IMR-90 (cell line): Measurements from ENCODE around the gene TMEM131L. TPM values are rescaled to one million over a fixed set of nuclear protein-coding genes. Genes with fewer than 3 reads are reported as not detected.
A peak's percentile ranks its signal among the peaks of the same experiment; 100 is the strongest.

ENCODE experiments used
- ATAC-seq: fragments of 200-7000 bp; cut with Tn5 transposase; 2 replicates; pipeline ENCODE4 v1.9.1; 2020; ENCODE audit warnings: low read depth, mild to moderate bottlenecking, moderate library complexity
- BruUV-seq: library from RNA; stranded (reverse); fragments of 400-500 nt; replicated peaks from 2 replicates; lab custom pipeline; 2021; lab: Mats Ljungman, UMichigan
- CTCF ChIA-PET: fragments of 300-600 bp; formaldehyde crosslinking; extraction: SDS; loops from one replicate; lab custom pipeline; 2021; ENCODE audit warnings: antibody characterized with exemption; lab: Yijun Ruan, JAX
- POLR2A ChIA-PET: fragments of 300-600 bp; sonication (Branson Sonifier 250); formaldehyde crosslinking; loops from one replicate; lab custom pipeline; 2022; ENCODE audit warnings: antibody characterized with exemption; ENCODE audit not compliant: unreplicated experiment; lab: Charles Lee
- DNase-seq: peaks from one replicate; pipeline ENCODE4 v3.0.0; 2013
- H2AFZ ChIP-seq: replicated peaks from 2 replicates; pipeline ENCODE3; 2013; ENCODE audit warnings: low read length, mild to moderate bottlenecking; ENCODE audit not compliant: poor library complexity
- H2AK5ac ChIP-seq: 2 replicates; pipeline ENCODE4 v1.6.1; 2013; ENCODE audit warnings: low read depth, low read length, inconsistent platforms
- H2AK9ac ChIP-seq: replicated peaks from 2 replicates; pipeline ENCODE3; 2013; ENCODE audit warnings: mild to moderate bottlenecking, low read depth, low read length, moderate library complexity; ENCODE audit not compliant: poor library complexity
- H2BK120ac ChIP-seq: 2 replicates; pipeline ENCODE4 v1.6.1; 2013; ENCODE audit warnings: low read depth, low read length, inconsistent platforms
- H2BK15ac ChIP-seq: 3 replicates; pipeline ENCODE4 v1.6.1; 2013; ENCODE audit warnings: low read depth, low read length, inconsistent platforms
- H2BK20ac ChIP-seq: 2 replicates; pipeline ENCODE4 v1.6.1; 2013; ENCODE audit warnings: low read depth, mild to moderate bottlenecking, inconsistent platforms, low read length, moderate library complexity
- H2BK5ac ChIP-seq: 2 replicates; pipeline ENCODE4 v1.6.1; 2013; ENCODE audit warnings: mild to moderate bottlenecking, low read depth, low read length, inconsistent platforms; ENCODE audit not compliant: poor library complexity, severe bottlenecking
- H3K14ac ChIP-seq: replicated peaks from 2 replicates; pipeline ENCODE4 v1.6.1; 2013; ENCODE audit warnings: low read depth, low read length, inconsistent platforms
- H3K18ac ChIP-seq: 2 replicates; pipeline ENCODE4 v1.6.1; 2013; ENCODE audit warnings: low read depth, low read length, control low read depth
- H3K23ac ChIP-seq: 2 replicates; pipeline ENCODE4 v1.6.1; 2013; ENCODE audit warnings: low read depth, low read length, inconsistent platforms
- H3K27ac ChIP-seq: 2 replicates; pipeline ENCODE4 v1.5.1; 2013; ENCODE audit warnings: mild to moderate bottlenecking, control low read depth, low read length; ENCODE audit not compliant: insufficient read depth
- H3K27me3 ChIP-seq: 2 replicates; pipeline ENCODE4 v1.6.1; 2013; ENCODE audit warnings: low read length; ENCODE audit not compliant: control insufficient read depth, insufficient read depth
- H3K36me3 ChIP-seq: 2 replicates; pipeline ENCODE4 v1.6.1; 2013; ENCODE audit warnings: low read length, mixed read lengths; ENCODE audit not compliant: control insufficient read depth, insufficient read depth
- H3K4ac ChIP-seq: 2 replicates; pipeline ENCODE4 v1.6.1; 2013; ENCODE audit warnings: low read depth, low read length, inconsistent platforms
- H3K4me1 ChIP-seq: 2 replicates; pipeline ENCODE4 v1.6.1; 2013; ENCODE audit warnings: low read length, mixed read lengths; ENCODE audit not compliant: control insufficient read depth, insufficient read depth
- H3K4me2 ChIP-seq: 2 replicates; pipeline ENCODE4 v1.6.1; 2013; ENCODE audit warnings: low read depth, mild to moderate bottlenecking, control low read depth, low read length, moderate library complexity
- H3K4me3 ChIP-seq: 2 replicates; pipeline ENCODE4 v1.5.1; 2013; ENCODE audit warnings: low read depth, mild to moderate bottlenecking, control low read depth, low read length, moderate library complexity; ENCODE audit not compliant: insufficient read depth
- H3K56ac ChIP-seq: 2 replicates; pipeline ENCODE4 v1.6.1; 2013; ENCODE audit warnings: low read length, inconsistent platforms; ENCODE audit not compliant: insufficient read depth; ENCODE audit errors: extremely low read depth
- H3K79me1 ChIP-seq, 2 experiments: 2 replicates each; pipeline ENCODE4 v1.6.1; 2013; ENCODE audit warnings: low read length in 2 of 2, inconsistent platforms in 1 of 2, low read depth in 1 of 2
- H3K9ac ChIP-seq: 2 replicates; pipeline ENCODE4 v1.6.1; 2013; ENCODE audit warnings: low read depth, low read length, control low read depth
- H3K9me1 ChIP-seq: 2 replicates; pipeline ENCODE4 v1.6.1; 2013; ENCODE audit warnings: low read length, inconsistent platforms; ENCODE audit not compliant: insufficient read depth
- H3K9me3 ChIP-seq: 2 replicates; pipeline ENCODE4 v1.6.1; 2013; ENCODE audit warnings: low read length; ENCODE audit not compliant: control insufficient read depth, insufficient read depth
- H4K20me1 ChIP-seq: 2 replicates; pipeline ENCODE4 v1.6.1; 2013; ENCODE audit warnings: low read length, inconsistent platforms; ENCODE audit not compliant: insufficient read depth
- H4K5ac ChIP-seq: 2 replicates; pipeline ENCODE4 v1.6.1; 2013; ENCODE audit warnings: mild to moderate bottlenecking, low read depth, low read length, control low read depth
- H4K8ac ChIP-seq, 2 experiments: 2 replicates each; pipeline ENCODE4 v1.6.1; 2013; ENCODE audit warnings: low read depth in 2 of 2, low read length in 2 of 2, control low read depth in 1 of 2, inconsistent platforms in 1 of 2
- H4K91ac ChIP-seq: 2 replicates; pipeline ENCODE4 v1.6.1; 2013; ENCODE audit warnings: low read depth, low read length, inconsistent platforms; ENCODE audit not compliant: insufficient read depth
- BHLHE40 ChIP-seq: fragments of 150-350 bp; IDR thresholded peaks from 2 replicates; pipeline ENCODE4 v1.6.1; 2016; ENCODE audit warnings: mild to moderate bottlenecking, low read depth, low read length
- RAD21 ChIP-seq: IDR thresholded peaks from 2 replicates; pipeline ENCODE4 v1.6.1; 2012; ENCODE audit warnings: low read length, improper control_type of control experiment
- SMC3 ChIP-seq: fragments of 150-350 bp; IDR thresholded peaks from 2 replicates; pipeline ENCODE4 v1.6.1; 2016; ENCODE audit warnings: low read depth, mild to moderate bottlenecking, antibody characterized with exemption, low read length, moderate library complexity
- WGBS, 2 experiments: methylation state at CpG; one replicate each; pipeline versions ENCODE4 v1.1.5 to v1.1.7; 2013; ENCODE audit warnings: missing lambda C conversion rate in 2 of 2; ENCODE audit not compliant: insufficient read length in 1 of 2; ENCODE audit errors: extremely low coverage in 2 of 2; 5-methylcytosine and 5-hydroxymethylcytosine counted together
- dilution Hi-C: fragments of 300-500 bp; cut with HindIII; formaldehyde crosslinking; loops from one replicate; pipeline ENCODE4 v1.14.3; 2018; ENCODE audit warnings: low sequenced_read_pairs; ENCODE audit not compliant: unreplicated experiment
- in situ Hi-C: fragments of 300-500 bp; cut with MboI; formaldehyde crosslinking; loops from 3 replicates; pipeline ENCODE4 v1.14.3; 2019; ENCODE audit warnings: low sequenced_read_pairs, inconsistent platforms, mixed read lengths
- intact Hi-C: fragments of 100-400 bp; cut with micrococcal nuclease; formaldehyde crosslinking; loops from 2 replicates; pipeline ENCODE4 v1.10.0; 2022
- polyA plus RNA-seq, 3 experiments: library from polyadenylated mRNA; depleted of rRNA; stranded (reverse); fragments of >200 nt; gene quantifications; 2 replicates each; pipeline ENCODE4 v1.2.3, GENCODE V29; 2012; ENCODE audit warnings: low replicate concordance in 1 of 3
- total RNA-seq: library from RNA; depleted of rRNA; stranded (reverse); fragments of >200 nt; gene quantifications from 2 replicates; pipeline ENCODE4 v1.2.3, GENCODE V29; 2012
- TF ChIP-seq, protein P1 (sequence below): fragments of 150-350 bp; IDR thresholded peaks from 2 replicates; pipeline ENCODE4 v1.6.1; 2016; ENCODE audit warnings: low read depth, mild to moderate bottlenecking, low read length, moderate library complexity, borderline replicate concordance
- TF ChIP-seq, protein P2 (sequence below): conservative IDR thresholded peaks from 2 replicates; pipeline ENCODE4 v1.5.1; 2012; ENCODE audit warnings: mild to moderate bottlenecking, low read depth, low read length, improper control_type of control experiment
- TF ChIP-seq, protein P3 (sequence below): fragments of 150-350 bp; IDR thresholded peaks from 2 replicates; pipeline ENCODE4 v1.6.1; 2017; ENCODE audit warnings: mild to moderate bottlenecking, antibody characterized with exemption, low read length, low read depth

TMEM131L gene
- total and polyA plus RNA-seq, 2 of the 4 experiments (the other 2 are of a cell fraction): 8.4 to 23.8 TPM

GRCh38 chr4:153649572-153649991, 183.4 kb downstream of the TMEM131L start:
- no peak overlapping the region for H3K4me3 ChIP-seq
- no peaks in the 10 kb centered on the region for H4K20me1 ChIP-seq
- H2BK5ac ChIP-seq: no peak overlapping the region
- H4K8ac ChIP-seq: no peak overlapping the region
- no peak overlapping the region for H2AK9ac ChIP-seq
- no peak overlapping the region for H4K91ac ChIP-seq
- ChIA-PET POLR2A (no interaction called here), CTCF (interaction anchor here (0.5 to 1.2 kb wide), 4 partner anchors 45 to 505 kb away, joined by 3 to 5 read pairs (median 3); no protein-coding TSS in a partner anchor)
- no peak overlapping the region for H2BK15ac ChIP-seq
- peaks cover 4% of the 10 kb centered on the region; the same call in 1 of the 2 replicates for H3K9me1 ChIP-seq
- peaks cover 3% of the 10 kb centered on the region for H3K9me3 ChIP-seq
- no peak overlapping the region for H3K14ac ChIP-seq
- TF ChIP-seq, protein P1, sequence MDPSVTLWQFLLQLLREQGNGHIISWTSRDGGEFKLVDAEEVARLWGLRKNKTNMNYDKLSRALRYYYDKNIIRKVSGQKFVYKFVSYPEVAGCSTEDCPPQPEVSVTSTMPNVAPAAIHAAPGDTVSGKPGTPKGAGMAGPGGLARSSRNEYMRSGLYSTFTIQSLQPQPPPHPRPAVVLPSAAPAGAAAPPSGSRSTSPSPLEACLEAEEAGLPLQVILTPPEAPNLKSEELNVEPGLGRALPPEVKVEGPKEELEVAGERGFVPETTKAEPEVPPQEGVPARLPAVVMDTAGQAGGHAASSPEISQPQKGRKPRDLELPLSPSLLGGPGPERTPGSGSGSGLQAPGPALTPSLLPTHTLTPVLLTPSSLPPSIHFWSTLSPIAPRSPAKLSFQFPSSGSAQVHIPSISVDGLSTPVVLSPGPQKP: no peak
- TF ChIP-seq, protein P2, sequence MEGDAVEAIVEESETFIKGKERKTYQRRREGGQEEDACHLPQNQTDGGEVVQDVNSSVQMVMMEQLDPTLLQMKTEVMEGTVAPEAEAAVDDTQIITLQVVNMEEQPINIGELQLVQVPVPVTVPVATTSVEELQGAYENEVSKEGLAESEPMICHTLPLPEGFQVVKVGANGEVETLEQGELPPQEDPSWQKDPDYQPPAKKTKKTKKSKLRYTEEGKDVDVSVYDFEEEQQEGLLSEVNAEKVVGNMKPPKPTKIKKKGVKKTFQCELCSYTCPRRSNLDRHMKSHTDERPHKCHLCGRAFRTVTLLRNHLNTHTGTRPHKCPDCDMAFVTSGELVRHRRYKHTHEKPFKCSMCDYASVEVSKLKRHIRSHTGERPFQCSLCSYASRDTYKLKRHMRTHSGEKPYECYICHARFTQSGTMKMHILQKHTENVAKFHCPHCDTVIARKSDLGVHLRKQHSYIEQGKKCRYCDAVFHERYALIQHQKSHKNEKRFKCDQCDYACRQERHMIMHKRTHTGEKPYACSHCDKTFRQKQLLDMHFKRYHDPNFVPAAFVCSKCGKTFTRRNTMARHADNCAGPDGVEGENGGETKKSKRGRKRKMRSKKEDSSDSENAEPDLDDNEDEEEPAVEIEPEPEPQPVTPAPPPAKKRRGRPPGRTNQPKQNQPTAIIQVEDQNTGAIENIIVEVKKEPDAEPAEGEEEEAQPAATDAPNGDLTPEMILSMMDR: peak; percentile 49
- TF ChIP-seq SMC3 (no peak), RAD21 (peak; percentile 47), BHLHE40 (peak; percentile 56; the same call in 1 of the 2 replicates)
- TF ChIP-seq, protein P3, sequence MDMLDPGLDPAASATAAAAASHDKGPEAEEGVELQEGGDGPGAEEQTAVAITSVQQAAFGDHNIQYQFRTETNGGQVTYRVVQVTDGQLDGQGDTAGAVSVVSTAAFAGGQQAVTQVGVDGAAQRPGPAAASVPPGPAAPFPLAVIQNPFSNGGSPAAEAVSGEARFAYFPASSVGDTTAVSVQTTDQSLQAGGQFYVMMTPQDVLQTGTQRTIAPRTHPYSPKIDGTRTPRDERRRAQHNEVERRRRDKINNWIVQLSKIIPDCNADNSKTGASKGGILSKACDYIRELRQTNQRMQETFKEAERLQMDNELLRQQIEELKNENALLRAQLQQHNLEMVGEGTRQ: no peak
- H3K79me1 ChIP-seq: no peaks in the 10 kb centered on the region
- H3K18ac ChIP-seq: no peak overlapping the region
- H3K4ac ChIP-seq: no peak overlapping the region
- H3K27ac ChIP-seq: no peak overlapping the region
- H3K23ac ChIP-seq: no peak overlapping the region
- H3K9ac ChIP-seq: no peak overlapping the region
- no peaks in the 10 kb centered on the region for H3K4me1 ChIP-seq
- no TSS peak for BruUV-seq
- peak; percentile 55 for ATAC-seq
- H4K5ac ChIP-seq: no peak overlapping the region
- no peak overlapping the region for H2BK120ac ChIP-seq
- H2AK5ac ChIP-seq: no peak overlapping the region
- H3K56ac ChIP-seq: no peak overlapping the region
- H3K4me2 ChIP-seq: no peak overlapping the region
- no peaks in the 10 kb centered on the region for H3K36me3 ChIP-seq
- H2BK20ac ChIP-seq: no peak overlapping the region
- H2AFZ ChIP-seq: no peak overlapping the region
- in situ Hi-C loops: no loop called here
- DNase-seq: peak; percentile 42
- H3K27me3 ChIP-seq: no peaks in the 10 kb centered on the region; the same call in 1 of the 2 replicates
- whole genome bisulfite sequencing, 2 experiments: no CpG with 5 or more reads among the region's 6 CpGs
- dilution Hi-C loops: no loop called here
- intact Hi-C loops: loop anchor here (5.0 kb wide), 1 partner anchor 103 kb away; no protein-coding TSS in a partner anchor
